ENCODE data around the gene AFP.
"Not testable (repeated sequence)": the region's sequence is repeated elsewhere in the genome, so short reads cannot be mapped to it uniquely, and the experiment has no call there.

Gene AFP

DNA sequence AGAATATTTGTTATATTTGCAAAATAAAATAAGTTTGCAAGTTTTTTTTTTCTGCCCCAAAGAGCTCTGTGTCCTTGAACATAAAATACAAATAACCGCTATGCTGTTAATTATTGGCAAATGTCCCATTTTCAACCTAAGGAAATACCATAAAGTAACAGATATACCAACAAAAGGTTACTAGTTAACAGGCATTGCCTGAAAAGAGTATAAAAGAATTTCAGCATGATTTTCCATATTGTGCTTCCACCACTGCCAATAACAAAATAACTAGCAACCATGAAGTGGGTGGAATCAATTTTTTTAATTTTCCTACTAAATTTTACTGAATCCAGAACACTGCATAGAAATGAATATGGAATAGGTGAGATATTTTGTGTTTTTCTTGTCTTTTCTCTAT lies at the start of gene AFP:
TSS of gene AFP (plus strand) at position 238 of the 400 bp plus-strand sequence. CDS start at position 280, 42 bp downstream.
- no peaks in the 10 kb centered on the region for H3K4me1 Mint-ChIP-seq
- H3K4me3 Mint-ChIP-seq: no peak within 1 kb of the TSS
- DNase-seq: no peak
- H3K9me3 Mint-ChIP-seq: no peaks in the 10 kb centered on the region
- H3K36me3 Mint-ChIP-seq (ENCODE audit: low read depth): no peaks in the 10 kb centered on the region
- no peaks in the 10 kb centered on the region for H3K27me3 Mint-ChIP-seq
- H3K27ac Mint-ChIP-seq: no peak within 1 kb of the TSS
- no peak for ATAC-seq

- ATAC-seq (no peak), DNase-seq (no peak)
- H3K4me1 Mint-ChIP-seq: no peaks in the 10 kb centered on the region
- H3K4me3 Mint-ChIP-seq: no peak overlapping the region
- H3K36me3 Mint-ChIP-seq (ENCODE audit: low read depth): no peaks in the 10 kb centered on the region
- H3K9me3 Mint-ChIP-seq: peaks cover 13% of the 10 kb centered on the region
- no peaks in the 10 kb centered on the region for H3K27me3 Mint-ChIP-seq
- no peak overlapping the region for H3K27ac Mint-ChIP-seq
These were observed 48.5 kb upstream of the AFP start for GRCh38 chr4:73387552-73387951.

DNA sequence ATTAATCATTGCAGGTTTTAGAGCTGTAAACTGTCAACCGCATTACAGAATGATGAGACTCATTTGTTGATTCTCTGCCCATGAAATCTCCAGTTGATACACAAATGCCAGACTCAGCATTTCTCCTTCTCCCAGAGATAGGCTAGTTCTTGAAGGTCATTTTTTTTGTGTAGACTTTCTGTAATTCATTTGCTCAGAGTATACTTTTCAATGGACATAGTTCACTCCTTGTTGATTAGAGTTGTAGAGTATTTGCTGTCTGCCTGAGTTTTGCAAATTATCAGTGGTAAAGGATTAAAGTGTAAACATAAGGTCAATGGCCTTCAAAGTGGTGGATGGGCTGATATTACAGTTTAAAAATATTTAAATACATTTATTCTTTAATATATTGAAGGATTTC lies 47.1 kb upstream of the AFP start:
- no peaks in the 10 kb centered on the region for H3K27me3 Mint-ChIP-seq
- no peaks in the 10 kb centered on the region for H3K36me3 Mint-ChIP-seq (ENCODE audit: low read depth)
- ATAC-seq: no peak

DNA sequence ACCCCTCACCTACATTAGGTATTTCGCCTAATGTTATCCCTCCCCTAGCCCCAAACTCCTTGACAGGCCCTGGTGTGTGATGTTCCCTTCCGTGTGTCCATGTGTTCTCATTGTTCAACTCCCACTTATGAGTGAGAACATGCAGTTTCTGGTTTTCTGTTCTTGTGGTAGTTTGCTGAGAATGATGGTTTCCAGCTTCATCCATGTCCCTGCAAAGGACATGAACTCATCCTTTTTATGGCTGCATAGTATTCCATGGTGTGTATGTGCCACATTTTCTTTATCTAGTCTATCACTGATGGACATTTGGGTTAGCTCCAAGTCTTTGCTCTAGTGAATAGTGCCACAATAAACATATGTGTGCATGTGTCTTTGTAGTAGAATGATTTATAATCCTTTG lies 46.4 kb upstream of the AFP start:
- not testable (repeated sequence) for H3K27ac Mint-ChIP-seq; H3K4me1 Mint-ChIP-seq; H3K4me3 Mint-ChIP-seq; ATAC-seq; DNase-seq; H3K27me3 Mint-ChIP-seq; H3K36me3 Mint-ChIP-seq (ENCODE audit: low read depth)
- peaks cover 13% of the 10 kb centered on the region for H3K9me3 Mint-ChIP-seq

More for the DNA sequence above, 47.1 kb upstream of the AFP start:
- Mint-ChIP-seq H3K9me3 (peaks cover 13% of the 10 kb centered on the region), H3K4me1 (no peaks in the 10 kb centered on the region), H3K27ac (no peak overlapping the region), H3K4me3 (no peak overlapping the region)
- DNase-seq: no peak

- ATAC-seq: no peak
- H3K36me3 Mint-ChIP-seq (ENCODE audit: low read depth): no peaks in the 10 kb centered on the region
These were observed 44.2 kb upstream of the AFP start for GRCh38 chr4:73391774-73392173.

GRCh38 chr4:73392936-73393335 lies 43.1 kb upstream of the AFP start:
- ATAC-seq: no peak
- H3K36me3 Mint-ChIP-seq (ENCODE audit: low read depth): no peaks in the 10 kb centered on the region
- H3K4me3 Mint-ChIP-seq: no peak overlapping the region
- H3K27ac Mint-ChIP-seq: no peak overlapping the region
- no peaks in the 10 kb centered on the region for H3K9me3 Mint-ChIP-seq
- H3K4me1 Mint-ChIP-seq: no peaks in the 10 kb centered on the region
- DNase-seq: no peak
- no peaks in the 10 kb centered on the region for H3K27me3 Mint-ChIP-seq

More at GRCh38 chr4:73391774-73392173, 44.2 kb upstream of the AFP start:
- Mint-ChIP-seq H3K27me3 (no peaks in the 10 kb centered on the region), H3K9me3 (no peaks in the 10 kb centered on the region), H3K4me3 (no peak overlapping the region), H3K4me1 (no peaks in the 10 kb centered on the region), H3K27ac (no peak overlapping the region)
- no peak for DNase-seq

DNA sequence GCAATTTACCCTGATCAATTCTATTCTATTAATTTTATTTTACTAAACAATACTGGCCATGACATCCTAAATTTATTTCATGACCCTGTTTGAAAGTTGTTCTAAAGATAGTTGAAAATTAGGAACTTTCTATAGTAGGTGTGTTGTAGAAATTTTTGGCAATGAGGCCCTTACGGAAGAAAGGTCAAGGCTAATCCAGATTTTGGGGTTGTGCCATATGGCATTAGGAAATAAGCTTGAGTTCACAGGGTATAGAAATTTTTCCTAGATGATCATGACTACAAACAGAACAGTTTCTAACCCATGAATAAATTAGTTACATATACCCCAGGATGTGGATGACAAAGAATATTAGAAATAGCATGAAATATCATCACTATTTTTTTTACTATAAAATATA lies 39.7 kb upstream of the AFP start:
- H3K9me3 Mint-ChIP-seq: no peaks in the 10 kb centered on the region
- H3K36me3 Mint-ChIP-seq (ENCODE audit: low read depth): no peaks in the 10 kb centered on the region
- H3K27me3 Mint-ChIP-seq: no peaks in the 10 kb centered on the region
- no peak for DNase-seq
- no peak overlapping the region for H3K27ac Mint-ChIP-seq
- H3K4me3 Mint-ChIP-seq: no peak overlapping the region
- H3K4me1 Mint-ChIP-seq: no peaks in the 10 kb centered on the region
- ATAC-seq: no peak

DNA sequence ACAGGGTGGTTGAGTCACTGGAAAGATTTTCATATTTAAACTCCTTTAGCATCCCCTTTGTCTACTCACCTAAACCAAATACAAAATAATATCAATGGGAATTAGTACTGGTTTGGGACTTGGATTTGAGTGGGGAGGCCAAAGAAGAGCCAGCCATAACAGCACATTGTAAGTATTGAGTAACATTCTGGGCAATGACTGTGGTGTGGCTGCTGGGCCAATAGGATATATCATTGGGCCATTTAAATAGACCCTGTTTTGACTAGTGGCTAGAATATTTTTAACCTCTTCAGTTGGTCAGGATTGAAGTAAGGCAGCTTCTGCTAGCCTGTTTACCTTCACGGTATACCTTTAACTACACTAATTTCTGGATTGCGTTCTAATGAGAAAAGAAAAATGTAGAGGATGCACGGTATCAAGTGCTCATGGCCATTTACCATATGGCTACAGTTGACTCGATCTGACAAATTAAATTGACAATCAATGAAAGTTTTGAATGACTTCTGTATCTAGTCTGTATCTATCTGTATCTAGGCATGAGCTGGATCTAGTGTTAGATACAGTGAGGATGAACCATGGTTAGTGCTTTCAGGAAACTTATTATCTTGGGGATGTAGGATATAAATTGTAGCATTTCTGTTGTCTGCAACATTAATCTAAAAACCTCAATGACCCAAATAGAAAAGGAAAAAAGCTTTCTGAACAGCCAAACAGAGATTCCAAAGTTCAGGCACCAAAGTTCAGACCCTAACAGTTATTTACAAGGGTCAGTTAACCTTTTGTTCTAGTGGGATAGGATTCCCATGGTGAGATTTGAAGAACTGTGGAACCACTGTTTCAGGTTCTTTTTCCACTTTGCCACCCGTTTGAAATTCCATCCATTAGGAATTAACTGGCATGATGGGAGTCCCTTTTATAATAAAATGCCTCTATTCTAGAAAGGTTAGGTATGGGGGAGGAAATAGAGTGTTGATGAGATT lies 38.7 kb upstream of the AFP start:
- H3K27ac Mint-ChIP-seq: no peak overlapping the region

DNA sequence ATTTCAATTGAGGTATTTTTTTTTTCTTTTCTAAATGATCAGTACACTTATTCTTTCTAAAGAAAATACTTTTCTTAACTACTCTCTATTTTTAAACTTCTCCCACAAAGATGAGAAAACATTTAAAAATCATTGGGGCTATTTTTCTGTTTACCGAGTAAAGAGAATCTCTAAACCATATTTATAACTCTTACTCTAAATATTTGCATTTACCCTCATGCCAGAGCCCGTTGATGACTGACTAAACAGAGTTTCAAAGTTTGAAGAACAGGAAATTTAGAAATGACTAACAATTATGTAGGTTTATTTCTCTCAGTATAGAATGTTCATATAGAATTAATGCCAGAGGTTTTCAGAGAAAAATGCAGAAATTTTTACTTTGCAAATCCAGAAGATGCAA lies 34.6 kb upstream of the AFP start:
- no peaks in the 10 kb centered on the region for H3K9me3 Mint-ChIP-seq
- no peak overlapping the region for H3K27ac Mint-ChIP-seq

More for the DNA sequence above, 38.7 kb upstream of the AFP start:
- Mint-ChIP-seq H3K27me3 (no peaks in the 10 kb centered on the region), H3K36me3 (ENCODE audit: low read depth) (no peaks in the 10 kb centered on the region), H3K4me3 (no peak overlapping the region), H3K4me1 (no peaks in the 10 kb centered on the region), H3K9me3 (no peaks in the 10 kb centered on the region)
- ATAC-seq: no peak
- DNase-seq: no peak

GRCh38 chr4:73404042-73404441 lies 32.0 kb upstream of the AFP start, which contains the start of gene ALB:
ALB (plus strand) TSS chr4:73404287; CDS start chr4:73404328, 41 bp downstream.
- no peaks in the 10 kb centered on the region for H3K36me3 Mint-ChIP-seq (ENCODE audit: low read depth)
- no peaks in the 10 kb centered on the region for H3K9me3 Mint-ChIP-seq
- no peak within 1 kb of the TSS for H3K27ac Mint-ChIP-seq
- no peaks in the 10 kb centered on the region for H3K4me1 Mint-ChIP-seq
- H3K4me3 Mint-ChIP-seq: no peak within 1 kb of the TSS
- DNase-seq: no peak
- ATAC-seq: no peak
- H3K27me3 Mint-ChIP-seq: no peaks in the 10 kb centered on the region

More for the DNA sequence above, 34.6 kb upstream of the AFP start:
- H3K27me3 Mint-ChIP-seq: no peaks in the 10 kb centered on the region
- H3K36me3 Mint-ChIP-seq (ENCODE audit: low read depth): no peaks in the 10 kb centered on the region
- H3K4me3 Mint-ChIP-seq: no peak overlapping the region
- no peaks in the 10 kb centered on the region for H3K4me1 Mint-ChIP-seq
- no peak for ATAC-seq
- DNase-seq: no peak

- Mint-ChIP-seq H3K36me3 (ENCODE audit: low read depth) (no peaks in the 10 kb centered on the region), H3K9me3 (no peaks in the 10 kb centered on the region), H3K4me3 (no peak overlapping the region), H3K4me1 (no peaks in the 10 kb centered on the region), H3K27me3 (no peaks in the 10 kb centered on the region), H3K27ac (no peak overlapping the region)
- ATAC-seq (no peak), DNase-seq (no peak)
These were observed 31.6 kb upstream of the AFP start for GRCh38 chr4:73404457-73404856.

GRCh38 chr4:73405138-73405537 lies 30.9 kb upstream of the AFP start:
- Mint-ChIP-seq H3K9me3 (no peaks in the 10 kb centered on the region), H3K36me3 (ENCODE audit: low read depth) (no peaks in the 10 kb centered on the region), H3K4me1 (no peaks in the 10 kb centered on the region), H3K27ac (no peak overlapping the region), H3K4me3 (no peak overlapping the region), H3K27me3 (no peaks in the 10 kb centered on the region)
- DNase-seq (no peak), ATAC-seq (no peak)

DNA sequence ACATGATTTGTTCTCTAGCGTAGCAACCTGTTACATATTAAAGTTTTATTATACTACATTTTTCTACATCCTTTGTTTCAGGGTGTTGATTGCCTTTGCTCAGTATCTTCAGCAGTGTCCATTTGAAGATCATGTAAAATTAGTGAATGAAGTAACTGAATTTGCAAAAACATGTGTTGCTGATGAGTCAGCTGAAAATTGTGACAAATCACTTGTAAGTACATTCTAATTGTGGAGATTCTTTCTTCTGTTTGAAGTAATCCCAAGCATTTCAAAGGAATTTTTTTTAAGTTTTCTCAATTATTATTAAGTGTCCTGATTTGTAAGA lies 29.5 kb upstream of the AFP start:
- no peaks in the 10 kb centered on the region for H3K4me1 Mint-ChIP-seq
- no peaks in the 10 kb centered on the region for H3K36me3 Mint-ChIP-seq (ENCODE audit: low read depth)
- no peaks in the 10 kb centered on the region for H3K9me3 Mint-ChIP-seq
- no peak overlapping the region for H3K27ac Mint-ChIP-seq
- DNase-seq (no peak), ATAC-seq (no peak)
- no peak overlapping the region for H3K4me3 Mint-ChIP-seq
- no peaks in the 10 kb centered on the region for H3K27me3 Mint-ChIP-seq

- Mint-ChIP-seq H3K4me1 (no peaks in the 10 kb centered on the region), H3K9me3 (no peaks in the 10 kb centered on the region), H3K4me3 (no peak overlapping the region), H3K27ac (no peak overlapping the region), H3K36me3 (ENCODE audit: low read depth) (no peaks in the 10 kb centered on the region), H3K27me3 (no peaks in the 10 kb centered on the region)
- no peak for DNase-seq
- ATAC-seq: no peak
These were observed 28.8 kb upstream of the AFP start for GRCh38 chr4:73407227-73407673.

- Mint-ChIP-seq H3K27ac (no peak overlapping the region), H3K9me3 (no peaks in the 10 kb centered on the region), H3K36me3 (ENCODE audit: low read depth) (no peaks in the 10 kb centered on the region), H3K27me3 (no peaks in the 10 kb centered on the region), H3K4me3 (no peak overlapping the region), H3K4me1 (no peaks in the 10 kb centered on the region)
- DNase-seq: no peak
- ATAC-seq: no peak
These were observed 27.7 kb upstream of the AFP start for GRCh38 chr4:73408181-73408867.
